IMR-90 (cell line): Measurements from ENCODE around the gene FKRP. TPM values are rescaled to one million over a fixed set of nuclear protein-coding genes. Genes with fewer than 3 reads are reported as not detected.
A peak's percentile ranks its signal among the peaks of the same experiment; 100 is the strongest.

Experiments
- ATAC-seq: fragments of 200-7000 bp; cut with Tn5 transposase; 2 replicates; pipeline ENCODE4 v1.9.1; 2020; ENCODE audit warnings: low read depth, mild to moderate bottlenecking, moderate library complexity
- BruUV-seq: library from RNA; stranded (reverse); fragments of 400-500 nt; replicated peaks from 2 replicates; lab custom pipeline; 2021; lab: Mats Ljungman, UMichigan
- CTCF ChIA-PET: fragments of 300-600 bp; formaldehyde crosslinking; extraction: SDS; loops from one replicate; lab custom pipeline; 2021; ENCODE audit warnings: antibody characterized with exemption; lab: Yijun Ruan, JAX
- POLR2A ChIA-PET: fragments of 300-600 bp; sonication (Branson Sonifier 250); formaldehyde crosslinking; loops from one replicate; lab custom pipeline; 2022; ENCODE audit warnings: antibody characterized with exemption; ENCODE audit not compliant: unreplicated experiment; lab: Charles Lee
- DNase-seq: peaks from one replicate; pipeline ENCODE4 v3.0.0; 2013
- H2AFZ ChIP-seq: replicated peaks from 2 replicates; pipeline ENCODE3; 2013; ENCODE audit warnings: low read length, mild to moderate bottlenecking; ENCODE audit not compliant: poor library complexity
- H2AK5ac ChIP-seq: 2 replicates; pipeline ENCODE4 v1.6.1; 2013; ENCODE audit warnings: low read depth, low read length, inconsistent platforms
- H2AK9ac ChIP-seq: replicated peaks from 2 replicates; pipeline ENCODE3; 2013; ENCODE audit warnings: mild to moderate bottlenecking, low read depth, low read length, moderate library complexity; ENCODE audit not compliant: poor library complexity
- H2BK120ac ChIP-seq: 2 replicates; pipeline ENCODE4 v1.6.1; 2013; ENCODE audit warnings: low read depth, low read length, inconsistent platforms
- H2BK15ac ChIP-seq: 3 replicates; pipeline ENCODE4 v1.6.1; 2013; ENCODE audit warnings: low read depth, low read length, inconsistent platforms
- H2BK20ac ChIP-seq: 2 replicates; pipeline ENCODE4 v1.6.1; 2013; ENCODE audit warnings: low read depth, mild to moderate bottlenecking, inconsistent platforms, low read length, moderate library complexity
- H2BK5ac ChIP-seq: 2 replicates; pipeline ENCODE4 v1.6.1; 2013; ENCODE audit warnings: mild to moderate bottlenecking, low read depth, low read length, inconsistent platforms; ENCODE audit not compliant: poor library complexity, severe bottlenecking
- H3K14ac ChIP-seq: replicated peaks from 2 replicates; pipeline ENCODE4 v1.6.1; 2013; ENCODE audit warnings: low read depth, low read length, inconsistent platforms
- H3K18ac ChIP-seq: 2 replicates; pipeline ENCODE4 v1.6.1; 2013; ENCODE audit warnings: low read depth, low read length, control low read depth
- H3K23ac ChIP-seq: 2 replicates; pipeline ENCODE4 v1.6.1; 2013; ENCODE audit warnings: low read depth, low read length, inconsistent platforms
- H3K27ac ChIP-seq: 2 replicates; pipeline ENCODE4 v1.5.1; 2013; ENCODE audit warnings: mild to moderate bottlenecking, control low read depth, low read length; ENCODE audit not compliant: insufficient read depth
- H3K27me3 ChIP-seq: 2 replicates; pipeline ENCODE4 v1.6.1; 2013; ENCODE audit warnings: low read length; ENCODE audit not compliant: control insufficient read depth, insufficient read depth
- H3K36me3 ChIP-seq: 2 replicates; pipeline ENCODE4 v1.6.1; 2013; ENCODE audit warnings: low read length, mixed read lengths; ENCODE audit not compliant: control insufficient read depth, insufficient read depth
- H3K4ac ChIP-seq: 2 replicates; pipeline ENCODE4 v1.6.1; 2013; ENCODE audit warnings: low read depth, low read length, inconsistent platforms
- H3K4me1 ChIP-seq: 2 replicates; pipeline ENCODE4 v1.6.1; 2013; ENCODE audit warnings: low read length, mixed read lengths; ENCODE audit not compliant: control insufficient read depth, insufficient read depth
- H3K4me2 ChIP-seq: 2 replicates; pipeline ENCODE4 v1.6.1; 2013; ENCODE audit warnings: low read depth, mild to moderate bottlenecking, control low read depth, low read length, moderate library complexity
- H3K4me3 ChIP-seq: 2 replicates; pipeline ENCODE4 v1.5.1; 2013; ENCODE audit warnings: low read depth, mild to moderate bottlenecking, control low read depth, low read length, moderate library complexity; ENCODE audit not compliant: insufficient read depth
- H3K56ac ChIP-seq: 2 replicates; pipeline ENCODE4 v1.6.1; 2013; ENCODE audit warnings: low read length, inconsistent platforms; ENCODE audit not compliant: insufficient read depth; ENCODE audit errors: extremely low read depth
- H3K79me1 ChIP-seq, 2 experiments: 2 replicates each; pipeline ENCODE4 v1.6.1; 2013; ENCODE audit warnings: low read length in 2 of 2, inconsistent platforms in 1 of 2, low read depth in 1 of 2
- H3K9ac ChIP-seq: 2 replicates; pipeline ENCODE4 v1.6.1; 2013; ENCODE audit warnings: low read depth, low read length, control low read depth
- H3K9me1 ChIP-seq: 2 replicates; pipeline ENCODE4 v1.6.1; 2013; ENCODE audit warnings: low read length, inconsistent platforms; ENCODE audit not compliant: insufficient read depth
- H3K9me3 ChIP-seq: 2 replicates; pipeline ENCODE4 v1.6.1; 2013; ENCODE audit warnings: low read length; ENCODE audit not compliant: control insufficient read depth, insufficient read depth
- H4K20me1 ChIP-seq: 2 replicates; pipeline ENCODE4 v1.6.1; 2013; ENCODE audit warnings: low read length, inconsistent platforms; ENCODE audit not compliant: insufficient read depth
- H4K5ac ChIP-seq: 2 replicates; pipeline ENCODE4 v1.6.1; 2013; ENCODE audit warnings: mild to moderate bottlenecking, low read depth, low read length, control low read depth
- H4K8ac ChIP-seq, 2 experiments: 2 replicates each; pipeline ENCODE4 v1.6.1; 2013; ENCODE audit warnings: low read depth in 2 of 2, low read length in 2 of 2, control low read depth in 1 of 2, inconsistent platforms in 1 of 2
- H4K91ac ChIP-seq: 2 replicates; pipeline ENCODE4 v1.6.1; 2013; ENCODE audit warnings: low read depth, low read length, inconsistent platforms; ENCODE audit not compliant: insufficient read depth
- CEBPB ChIP-seq: IDR thresholded peaks from 2 replicates; pipeline ENCODE4 v1.6.1; 2012; ENCODE audit warnings: low read depth, low read length, improper control_type of control experiment
- CHD1 ChIP-seq: IDR thresholded peaks from 2 replicates; pipeline ENCODE4 v1.6.1; 2012; ENCODE audit warnings: low read depth, low read length, improper control_type of control experiment
- FOS ChIP-seq: fragments of 150-350 bp; IDR thresholded peaks from 2 replicates; pipeline ENCODE4 v1.6.1; 2016; ENCODE audit warnings: low read depth, low read length
- MXI1 ChIP-seq: IDR thresholded peaks from 2 replicates; pipeline ENCODE4 v1.6.1; 2012; ENCODE audit warnings: low read depth, mild to moderate bottlenecking, low read length, moderate library complexity, borderline replicate concordance
- POLR2A ChIP-seq: IDR thresholded peaks from 2 replicates; pipeline ENCODE4 v1.6.1; 2012; ENCODE audit warnings: mild to moderate bottlenecking, low read depth, low read length
- RCOR1 ChIP-seq: IDR thresholded peaks from 2 replicates; pipeline ENCODE4 v1.6.1; 2012; ENCODE audit warnings: mild to moderate bottlenecking, low read length, improper control_type of control experiment; ENCODE audit not compliant: insufficient replicate concordance
- RFX5 ChIP-seq: IDR thresholded peaks from 2 replicates; pipeline ENCODE4 v1.8.0; 2012; ENCODE audit warnings: low read depth, mild to moderate bottlenecking, low read length, moderate library complexity
- WGBS, 2 experiments: methylation state at CpG; one replicate each; pipeline versions ENCODE4 v1.1.5 to v1.1.7; 2013; ENCODE audit warnings: missing lambda C conversion rate in 2 of 2; ENCODE audit not compliant: insufficient read length in 1 of 2; ENCODE audit errors: extremely low coverage in 2 of 2; 5-methylcytosine and 5-hydroxymethylcytosine counted together
- dilution Hi-C: fragments of 300-500 bp; cut with HindIII; formaldehyde crosslinking; loops from one replicate; pipeline ENCODE4 v1.14.3; 2018; ENCODE audit warnings: low sequenced_read_pairs; ENCODE audit not compliant: unreplicated experiment
- in situ Hi-C: fragments of 300-500 bp; cut with MboI; formaldehyde crosslinking; loops from 3 replicates; pipeline ENCODE4 v1.14.3; 2019; ENCODE audit warnings: low sequenced_read_pairs, inconsistent platforms, mixed read lengths
- intact Hi-C: fragments of 100-400 bp; cut with micrococcal nuclease; formaldehyde crosslinking; loops from 2 replicates; pipeline ENCODE4 v1.10.0; 2022
- polyA plus RNA-seq, 3 experiments: library from polyadenylated mRNA; depleted of rRNA; stranded (reverse); fragments of >200 nt; gene quantifications; 2 replicates each; pipeline ENCODE4 v1.2.3, GENCODE V29; 2012; ENCODE audit warnings: low replicate concordance in 1 of 3
- total RNA-seq: library from RNA; depleted of rRNA; stranded (reverse); fragments of >200 nt; gene quantifications from 2 replicates; pipeline ENCODE4 v1.2.3, GENCODE V29; 2012
- TF ChIP-seq, protein P1 (sequence below): fragments of 150-350 bp; IDR thresholded peaks from 2 replicates; pipeline ENCODE4 v1.6.1; 2017; ENCODE audit warnings: mild to moderate bottlenecking, antibody characterized with exemption, low read length, low read depth

The FKRP gene
- total and polyA plus RNA-seq, 2 of the 4 experiments (the other 2 are of a cell fraction), result 6.1 to 25.3 TPM

DNA sequence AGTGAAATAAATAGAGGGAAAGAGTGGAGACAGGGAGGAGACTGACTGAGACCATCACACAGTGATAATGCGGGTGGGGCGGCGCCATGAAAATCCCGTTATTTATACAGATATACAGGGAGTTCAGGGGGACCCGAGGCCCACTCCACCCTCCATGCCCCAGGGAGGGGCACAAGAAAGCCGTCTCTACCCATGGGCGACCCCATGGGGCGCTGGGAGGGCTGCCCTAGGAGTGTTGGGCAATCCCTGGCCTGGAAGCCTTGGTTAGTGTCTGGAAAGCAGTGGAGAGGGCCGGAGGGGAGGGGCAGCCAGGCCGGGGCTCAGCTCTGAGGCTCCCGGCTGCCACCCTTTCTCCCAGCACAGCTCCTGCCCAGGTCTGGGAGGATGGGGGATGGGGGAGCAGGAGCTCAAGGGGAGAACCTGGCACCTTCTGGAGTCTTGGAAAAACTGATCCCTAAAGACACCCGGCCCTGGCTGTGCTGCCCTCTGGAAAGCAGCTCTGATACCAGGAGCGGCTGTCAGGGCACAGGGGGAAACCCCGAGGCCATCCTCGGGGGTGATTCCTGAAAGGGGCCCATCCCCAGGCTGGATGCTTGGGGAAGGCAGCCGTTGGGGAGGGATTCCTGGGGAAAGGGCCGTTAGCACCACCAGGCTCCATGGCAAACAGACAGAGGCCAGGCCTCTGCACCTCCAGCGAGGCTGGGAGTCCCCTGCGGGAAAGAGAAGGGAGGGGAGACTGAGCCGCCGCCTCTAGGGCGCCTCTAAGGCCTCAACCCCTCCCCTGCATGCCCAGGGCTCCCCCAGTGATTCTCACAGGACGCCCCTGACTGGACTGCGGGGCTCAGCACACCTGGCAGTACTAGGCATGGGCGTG, 26.0 kb upstream of the FKRP start:
- no peak overlapping the region for H2BK15ac ChIP-seq
- H3K79me1 ChIP-seq, result peaks cover 12 to 44% of the 10 kb centered on the region in 2 experiments
- H3K4me3 ChIP-seq, result no peak overlapping the region
- no peak for DNase-seq
- H3K23ac ChIP-seq, result no peak overlapping the region
- no peak overlapping the region for H4K5ac ChIP-seq
- H3K36me3 ChIP-seq, result peaks cover 47% of the 10 kb centered on the region
- no peaks in the 10 kb centered on the region for H3K9me1 ChIP-seq
- no peak overlapping the region for H3K56ac ChIP-seq
- no peak overlapping the region for H2AK9ac ChIP-seq
- H3K18ac ChIP-seq, result no peak overlapping the region
- no peak for TF ChIP-seq RCOR1
- no peak for TF ChIP-seq POLR2A
- no peak for TF ChIP-seq RFX5
- no peak for TF ChIP-seq FOS
- TF ChIP-seq CEBPB, result no peak
- TF ChIP-seq, protein P1, sequence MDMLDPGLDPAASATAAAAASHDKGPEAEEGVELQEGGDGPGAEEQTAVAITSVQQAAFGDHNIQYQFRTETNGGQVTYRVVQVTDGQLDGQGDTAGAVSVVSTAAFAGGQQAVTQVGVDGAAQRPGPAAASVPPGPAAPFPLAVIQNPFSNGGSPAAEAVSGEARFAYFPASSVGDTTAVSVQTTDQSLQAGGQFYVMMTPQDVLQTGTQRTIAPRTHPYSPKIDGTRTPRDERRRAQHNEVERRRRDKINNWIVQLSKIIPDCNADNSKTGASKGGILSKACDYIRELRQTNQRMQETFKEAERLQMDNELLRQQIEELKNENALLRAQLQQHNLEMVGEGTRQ, result no peak
- TF ChIP-seq MXI1, result no peak
- TF ChIP-seq CHD1, result no peak
- H3K4ac ChIP-seq, result no peak overlapping the region
- no peak overlapping the region for H3K14ac ChIP-seq
- ChIA-PET CTCF (no interaction called here), POLR2A (no interaction called here)
- H4K8ac ChIP-seq, result no peak overlapping the region
- peaks cover 7% of the 10 kb centered on the region for H3K4me1 ChIP-seq
- H3K27me3 ChIP-seq, result no peaks in the 10 kb centered on the region
- no peak overlapping the region for H4K91ac ChIP-seq
- no peak overlapping the region for H2AFZ ChIP-seq
- H2AK5ac ChIP-seq, result no peak overlapping the region
- H2BK20ac ChIP-seq, result no peak overlapping the region
- dilution Hi-C loops, result no loop called here
- 75% methylated on average over 4 of the region's 25 CpGs; no CpG with 5 or more reads in 1 of the 2 experiments for WGBS, 2 experiments
- H3K9me3 ChIP-seq, result no peaks in the 10 kb centered on the region
- no peak for ATAC-seq
- no peak overlapping the region for H3K9ac ChIP-seq
- H2BK120ac ChIP-seq, result no peak overlapping the region
- no peak overlapping the region for H3K27ac ChIP-seq
- TSS peak; percentile 85 for BruUV-seq
- intact Hi-C loops, result no loop called here
- in situ Hi-C loops, result no loop called here
- H2BK5ac ChIP-seq, result no peak overlapping the region
- H4K20me1 ChIP-seq, result peaks cover 3% of the 10 kb centered on the region; the same call in 1 of the 2 replicates
- H3K4me2 ChIP-seq, result no peak overlapping the region
